Activated naive CD8-positive, alpha-beta T cell treated with anti-CD3 and anti-CD28 coated beads, Interleukin-2, amount 10 ng/mL, durations not matched to agents 7 days and 5 days (primary cell): Measurements from ENCODE around the gene RPA3. TPM values are rescaled to one million over a fixed set of nuclear protein-coding genes. Genes with fewer than 3 reads are reported as not detected.

Source experiments
- ATAC-seq: fragments of 150-1000 bp; cut with Tn5 transposase; one replicate; pipeline ENCODE4 v1.10.0; 2021; ENCODE audit warnings: low read depth, moderate library complexity
- POLR2A ChIA-PET: fragments of 350-600 bp; sonication (Branson Sonifier 250); formaldehyde crosslinking; loops from one replicate; lab custom pipeline; 2021; ENCODE audit warnings: antibody characterized with exemption; lab: Charles Lee
- DNase-seq: peaks from one replicate; pipeline ENCODE4 v3.0.0; 2021
- H3K27ac Mint-ChIP-seq: one replicate; pipeline ENCODE4 v1.8.0; 2022; ENCODE audit warnings: mild to moderate bottlenecking, mixed read lengths
- H3K27me3 Mint-ChIP-seq: one replicate; pipeline ENCODE4 v1.8.0; 2022; ENCODE audit warnings: mild to moderate bottlenecking, moderate library complexity, mixed read lengths
- H3K36me3 Mint-ChIP-seq: one replicate; pipeline ENCODE4 v1.8.0; 2021; ENCODE audit warnings: mild to moderate bottlenecking, mixed read lengths
- H3K4me1 Mint-ChIP-seq: one replicate; pipeline ENCODE4 v1.8.0; 2021; ENCODE audit warnings: mixed read lengths
- H3K4me3 Mint-ChIP-seq: one replicate; pipeline ENCODE4 v1.8.0; 2022; ENCODE audit warnings: mild to moderate bottlenecking, moderate library complexity, mixed read lengths
- H3K9me3 Mint-ChIP-seq: one replicate; pipeline ENCODE4 v1.8.0; 2021; ENCODE audit warnings: mixed read lengths
- total RNA-seq, 2 experiments: library from RNA; stranded (reverse); gene quantifications; one replicate each; pipeline ENCODE4 v1.2.3, GENCODE V29; 2021

The RPA3 gene
- total RNA-seq, 2 experiments from 2014 or later: 89.5 to 101 TPM

- ATAC-seq: no peak
- Mint-ChIP-seq H3K36me3 (peaks cover 16% of the 10 kb centered on the region), H3K4me3 (no peak overlapping the region), H3K27me3 (no peaks in the 10 kb centered on the region), H3K4me1 (peaks cover 17% of the 10 kb centered on the region), H3K27ac (no peak overlapping the region), H3K9me3 (peaks cover 11% of the 10 kb centered on the region)
- DNase-seq: no peak
- POLR2A ChIA-PET: interaction anchor here (1.1 kb wide), 1 partner anchor 13 kb away, joined by 3 read pairs; the partner anchor contains the start of gene UMAD1
These were observed 65.4 kb downstream of the RPA3 start for GRCh38 chr7:7652798-7653540.

- H3K36me3 Mint-ChIP-seq: peaks cover 3% of the 10 kb centered on the region
These were observed 66.9 kb downstream of the RPA3 start for GRCh38 chr7:7651479-7651878.

GRCh38 chr7:7650682-7651206 is 67.7 kb downstream of the RPA3 start:
- Mint-ChIP-seq H3K4me1 (peaks cover 17% of the 10 kb centered on the region), H3K27ac (no peak overlapping the region), H3K4me3 (no peak overlapping the region), H3K27me3 (no peaks in the 10 kb centered on the region), H3K36me3 (peaks cover under 1% of the 10 kb centered on the region), H3K9me3 (peaks cover 2% of the 10 kb centered on the region)
- ATAC-seq (no peak), DNase-seq (no peak)
- POLR2A ChIA-PET: no interaction called here

More at GRCh38 chr7:7651479-7651878, 66.9 kb downstream of the RPA3 start:
- DNase-seq (no peak), ATAC-seq (no peak)
- Mint-ChIP-seq H3K4me3 (no peak overlapping the region), H3K27ac (no peak overlapping the region), H3K27me3 (no peaks in the 10 kb centered on the region), H3K9me3 (peaks cover 4% of the 10 kb centered on the region), H3K4me1 (peaks cover 17% of the 10 kb centered on the region)
- POLR2A ChIA-PET: no interaction called here

GRCh38 chr7:7647495-7648036 is 70.8 kb downstream of the RPA3 start:
- H3K9me3 Mint-ChIP-seq: no peaks in the 10 kb centered on the region
- H3K4me3 Mint-ChIP-seq: no peak overlapping the region
- DNase-seq (no peak), ATAC-seq (no peak)
- H3K27me3 Mint-ChIP-seq: no peaks in the 10 kb centered on the region
- H3K36me3 Mint-ChIP-seq: peaks cover 19% of the 10 kb centered on the region
- H3K4me1 Mint-ChIP-seq: peaks cover 15% of the 10 kb centered on the region
- H3K27ac Mint-ChIP-seq: no peak overlapping the region
- POLR2A ChIA-PET: no interaction called here

GRCh38 chr7:7642081-7642480 is 76.3 kb downstream of the RPA3 start:
- H3K27me3 Mint-ChIP-seq: no peaks in the 10 kb centered on the region
- peaks cover 27% of the 10 kb centered on the region for H3K36me3 Mint-ChIP-seq
- H3K9me3 Mint-ChIP-seq: no peaks in the 10 kb centered on the region
- ATAC-seq (no peak), DNase-seq (no peak)
- peaks cover 25% of the 10 kb centered on the region for H3K4me1 Mint-ChIP-seq
- peak overlapping the region; percentile 95 for H3K4me3 Mint-ChIP-seq
- H3K27ac Mint-ChIP-seq: peak overlapping the region; percentile 96
- POLR2A ChIA-PET: interaction anchor here (0.7 to 2.8 kb wide), 3 partner anchors 51 to 461 kb away, joined by 3 to 14 read pairs (median 3); no protein-coding TSS in a partner anchor

GRCh38 chr7:7641129-7641663 is 77.2 kb downstream of the RPA3 start:
- POLR2A ChIA-PET: interaction anchor here (1.1 to 2.8 kb wide), 10 partner anchors 40 to 557 kb away, joined by 3 to 14 read pairs (median 3); partner anchors contain the start of genes GLCCI1 and MIOS
- no peaks in the 10 kb centered on the region for H3K9me3 Mint-ChIP-seq
- peaks cover 25% of the 10 kb centered on the region for H3K4me1 Mint-ChIP-seq
- H3K27ac Mint-ChIP-seq: peak overlapping the region; percentile 96
- peaks cover 30% of the 10 kb centered on the region for H3K36me3 Mint-ChIP-seq
- ATAC-seq (peak; percentile 9), DNase-seq (peak; percentile 60)
- no peaks in the 10 kb centered on the region for H3K27me3 Mint-ChIP-seq
- H3K4me3 Mint-ChIP-seq: peak overlapping the region; percentile 95

- Mint-ChIP-seq H3K9me3 (no peaks in the 10 kb centered on the region), H3K4me3 (peak within 1 kb of the TSS; percentile 95), H3K4me1 (peaks cover 25% of the 10 kb centered on the region), H3K36me3 (peaks cover 31% of the 10 kb centered on the region), H3K27ac (peak within 1 kb of the TSS; percentile 96), H3K27me3 (no peaks in the 10 kb centered on the region)
- POLR2A ChIA-PET: interaction anchor here (1.0 to 2.8 kb wide), 12 partner anchors 13 to 558 kb away, joined by 3 to 14 read pairs (median 3); partner anchors contain the start of genes GLCCI1 and MIOS
- ATAC-seq (peak; percentile 93), DNase-seq (peak; percentile 93)
These were observed 77.9 kb downstream of the RPA3 start, which contains the start of gene UMAD1 for GRCh38 chr7:7640221-7641128. Gene UMAD1 (plus strand): TSS chr7:7640752. CDS start chr7:7673372, 32,620 bp downstream.

GRCh38 chr7:7639847-7640220 is 78.6 kb downstream of the RPA3 start:
- ATAC-seq (peak; percentile 6), DNase-seq (no peak)
- POLR2A ChIA-PET: interaction anchor here (1.0 to 2.8 kb wide), 8 partner anchors 14 to 558 kb away, joined by 3 to 14 read pairs (median 4); partner anchors contain the start of gene GLCCI1
- Mint-ChIP-seq H3K36me3 (peaks cover 32% of the 10 kb centered on the region), H3K27ac (peak overlapping the region; percentile 96), H3K27me3 (no peaks in the 10 kb centered on the region), H3K9me3 (no peaks in the 10 kb centered on the region), H3K4me1 (peaks cover 25% of the 10 kb centered on the region), H3K4me3 (peak overlapping the region; percentile 95)

GRCh38 chr7:7639421-7639820 is 79.0 kb downstream of the RPA3 start:
- H3K27ac Mint-ChIP-seq: peak overlapping the region; percentile 96
- H3K4me1 Mint-ChIP-seq: peaks cover 24% of the 10 kb centered on the region
- no peaks in the 10 kb centered on the region for H3K9me3 Mint-ChIP-seq
- POLR2A ChIA-PET: interaction anchor here (1.2 to 2.8 kb wide), 4 partner anchors 42 to 559 kb away, joined by 3 to 14 read pairs (median 7); no protein-coding TSS in a partner anchor
- peak overlapping the region; percentile 95 for H3K4me3 Mint-ChIP-seq
- H3K27me3 Mint-ChIP-seq: no peaks in the 10 kb centered on the region
- peaks cover 29% of the 10 kb centered on the region for H3K36me3 Mint-ChIP-seq
- ATAC-seq (no peak), DNase-seq (no peak)

GRCh38 chr7:7630626-7631329 is 87.6 kb downstream of the RPA3 start:
- no peak for ATAC-seq
- Mint-ChIP-seq H3K4me1 (peaks cover 1% of the 10 kb centered on the region), H3K36me3 (peaks cover 18% of the 10 kb centered on the region), H3K27me3 (no peaks in the 10 kb centered on the region), H3K27ac (no peak overlapping the region), H3K4me3 (no peak overlapping the region), H3K9me3 (peaks cover 13% of the 10 kb centered on the region)
- POLR2A ChIA-PET: no interaction called here
- DNase-seq: no peak

GRCh38 chr7:7628476-7628875 is 89.9 kb downstream of the RPA3 start:
- ATAC-seq: no peak
- POLR2A ChIA-PET: no interaction called here

GRCh38 chr7:7620644-7621210 is 97.7 kb downstream of the RPA3 start:
- Mint-ChIP-seq H3K27me3 (peaks cover 6% of the 10 kb centered on the region), H3K4me3 (no peak overlapping the region), H3K4me1 (peaks cover 6% of the 10 kb centered on the region), H3K27ac (no peak overlapping the region), H3K36me3 (peaks cover 3% of the 10 kb centered on the region), H3K9me3 (no peaks in the 10 kb centered on the region)
- POLR2A ChIA-PET: no interaction called here
- DNase-seq (no peak), ATAC-seq (no peak)

More at GRCh38 chr7:7628476-7628875, 89.9 kb downstream of the RPA3 start:
- H3K4me3 Mint-ChIP-seq: no peak overlapping the region
- H3K27me3 Mint-ChIP-seq: no peaks in the 10 kb centered on the region
- peaks cover 1% of the 10 kb centered on the region for H3K4me1 Mint-ChIP-seq
- H3K36me3 Mint-ChIP-seq: peaks cover 14% of the 10 kb centered on the region
- peaks cover 13% of the 10 kb centered on the region for H3K9me3 Mint-ChIP-seq
- no peak for DNase-seq
- H3K27ac Mint-ChIP-seq: no peak overlapping the region
